ENCODE data around the gene TMBIM6. TPM values are rescaled to one million over a fixed set of nuclear protein-coding genes. Genes with fewer than 3 reads are reported as not detected.

TMBIM6 gene
- polyA plus RNA-seq, 2 donors: 169 to 252 TPM

- peaks cover 0 to 3% of the 10 kb centered on the region in 2 donors for H3K4me1 ChIP-seq (ENCODE audit: control insufficient read depth in 2 of 2, insufficient read depth in 2 of 2, low read length in 1 of 2)
- no peak overlapping the region for H3K27ac ChIP-seq (ENCODE audit: low read depth in 2 of 2, low read length in 1 of 2)
- no peaks in the 10 kb centered on the region for H3K9me3 ChIP-seq (ENCODE audit: control insufficient read depth in 2 of 2, insufficient read depth in 1 of 2, low read depth in 1 of 2, low read length in 1 of 2)
- H3K4me3 ChIP-seq (ENCODE audit: low read depth in 1 of 2, low read length in 2 of 2): no peak overlapping the region
- no peaks in the 10 kb centered on the region for H3K27me3 ChIP-seq (ENCODE audit: control insufficient read depth in 1 of 2, insufficient read depth in 2 of 2, low read length in 2 of 2)
- H3K36me3 ChIP-seq (ENCODE audit: control insufficient read depth in 2 of 2, insufficient read depth in 2 of 2, low read length in 1 of 2): peaks cover 0 to 2% of the 10 kb centered on the region in 2 donors
- WGBS, 2 donors: 50 to 59% methylated on average over 3 of the region's 3 CpGs
Observed at GRCh38 chr12:49744363-49744885, 3.1 kb downstream of the TMBIM6 start.

- 35 to 47% methylated on average over 1 of the region's 1 CpG for WGBS, 2 donors
- Histone ChIP-seq H3K36me3 (ENCODE audit: control insufficient read depth in 2 of 2, insufficient read depth in 2 of 2, low read length in 1 of 2) (peaks cover 4 to 10% of the 10 kb centered on the region in 2 donors), H3K27me3 (ENCODE audit: control insufficient read depth in 1 of 2, insufficient read depth in 2 of 2, low read length in 2 of 2) (no peaks in the 10 kb centered on the region), H3K27ac (ENCODE audit: low read depth in 2 of 2, low read length in 1 of 2) (no peak overlapping the region), H3K9me3 (ENCODE audit: control insufficient read depth in 2 of 2, insufficient read depth in 1 of 2, low read depth in 1 of 2, low read length in 1 of 2) (no peaks in the 10 kb centered on the region), H3K4me1 (ENCODE audit: control insufficient read depth in 2 of 2, insufficient read depth in 2 of 2, low read length in 1 of 2) (peaks cover 2 to 3% of the 10 kb centered on the region in 2 donors), H3K4me3 (ENCODE audit: low read depth in 1 of 2, low read length in 2 of 2) (no peak overlapping the region)
Observed at GRCh38 chr12:49748306-49748705, 6.9 kb downstream of the TMBIM6 start.

GRCh38 chr12:49748800-49749199 is 7.4 kb downstream of the TMBIM6 start:
- H3K36me3 ChIP-seq (ENCODE audit: control insufficient read depth in 2 of 2, insufficient read depth in 2 of 2, low read length in 1 of 2): peaks cover 7 to 13% of the 10 kb centered on the region in 2 donors
- H3K4me3 ChIP-seq (ENCODE audit: low read depth in 1 of 2, low read length in 2 of 2): no peak overlapping the region
- H3K27ac ChIP-seq (ENCODE audit: low read depth in 2 of 2, low read length in 1 of 2): no peak overlapping the region
- 50 to 60% methylated on average over 3 of the region's 3 CpGs for WGBS, 2 donors
- H3K4me1 ChIP-seq (ENCODE audit: control insufficient read depth in 2 of 2, insufficient read depth in 2 of 2, low read length in 1 of 2): peaks cover 2 to 3% of the 10 kb centered on the region in 2 donors
- H3K9me3 ChIP-seq (ENCODE audit: control insufficient read depth in 2 of 2, insufficient read depth in 1 of 2, low read depth in 1 of 2, low read length in 1 of 2): no peaks in the 10 kb centered on the region
- no peaks in the 10 kb centered on the region for H3K27me3 ChIP-seq (ENCODE audit: control insufficient read depth in 1 of 2, insufficient read depth in 2 of 2, low read length in 2 of 2)

- Histone ChIP-seq H3K27ac (ENCODE audit: low read depth in 2 of 2, low read length in 1 of 2) (peak overlapping the region; percentile 20 to 49), H3K4me3 (ENCODE audit: low read depth in 1 of 2, low read length in 2 of 2) (no peak overlapping the region), H3K27me3 (ENCODE audit: control insufficient read depth in 1 of 2, insufficient read depth in 2 of 2, low read length in 2 of 2) (no peaks in the 10 kb centered on the region), H3K4me1 (ENCODE audit: control insufficient read depth in 2 of 2, insufficient read depth in 2 of 2, low read length in 1 of 2) (peaks cover 2 to 3% of the 10 kb centered on the region in 2 donors), H3K36me3 (ENCODE audit: control insufficient read depth in 2 of 2, insufficient read depth in 2 of 2, low read length in 1 of 2) (peaks cover 13% of the 10 kb centered on the region in 2 donors), H3K9me3 (ENCODE audit: control insufficient read depth in 2 of 2, insufficient read depth in 1 of 2, low read depth in 1 of 2, low read length in 1 of 2) (no peaks in the 10 kb centered on the region)
- 58 to 62% methylated on average over 8 of the region's 8 CpGs for WGBS, 2 donors
Observed at GRCh38 chr12:49750027-49750995, 9.0 kb downstream of the TMBIM6 start.

GRCh38 chr12:49750996-49751393 is 9.6 kb downstream of the TMBIM6 start:
- H3K27me3 ChIP-seq (ENCODE audit: control insufficient read depth in 1 of 2, insufficient read depth in 2 of 2, low read length in 2 of 2): no peaks in the 10 kb centered on the region
- H3K27ac ChIP-seq (ENCODE audit: low read depth in 2 of 2, low read length in 1 of 2): no peak overlapping the region
- WGBS, 2 donors: 24 to 27% methylated on average over 1 of the region's 1 CpG
- no peak overlapping the region for H3K4me3 ChIP-seq (ENCODE audit: low read depth in 1 of 2, low read length in 2 of 2)
- peaks cover 13 to 14% of the 10 kb centered on the region in 2 donors for H3K36me3 ChIP-seq (ENCODE audit: control insufficient read depth in 2 of 2, insufficient read depth in 2 of 2, low read length in 1 of 2)
- peaks cover 2 to 3% of the 10 kb centered on the region in 2 donors for H3K4me1 ChIP-seq (ENCODE audit: control insufficient read depth in 2 of 2, insufficient read depth in 2 of 2, low read length in 1 of 2)
- no peaks in the 10 kb centered on the region for H3K9me3 ChIP-seq (ENCODE audit: control insufficient read depth in 2 of 2, insufficient read depth in 1 of 2, low read depth in 1 of 2, low read length in 1 of 2)

- H3K27me3 ChIP-seq (ENCODE audit: control insufficient read depth in 1 of 2, insufficient read depth in 2 of 2, low read length in 2 of 2): no peaks in the 10 kb centered on the region
- H3K9me3 ChIP-seq (ENCODE audit: control insufficient read depth in 2 of 2, insufficient read depth in 1 of 2, low read depth in 1 of 2, low read length in 1 of 2): no peaks in the 10 kb centered on the region
- H3K4me1 ChIP-seq (ENCODE audit: control insufficient read depth in 2 of 2, insufficient read depth in 2 of 2, low read length in 1 of 2): no peaks in the 10 kb centered on the region
- peaks cover 19 to 43% of the 10 kb centered on the region in 2 donors for H3K36me3 ChIP-seq (ENCODE audit: control insufficient read depth in 2 of 2, insufficient read depth in 2 of 2, low read length in 1 of 2)
- WGBS, 2 donors: 79 to 84% methylated on average over 4 of the region's 4 CpGs
- H3K27ac ChIP-seq (ENCODE audit: low read depth in 2 of 2, low read length in 1 of 2): no peak overlapping the region
- H3K4me3 ChIP-seq (ENCODE audit: low read depth in 1 of 2, low read length in 2 of 2): no peak overlapping the region
Observed at GRCh38 chr12:49761677-49762467, 20.5 kb downstream of the TMBIM6 start.

GRCh38 chr12:49762468-49762847 is 21.1 kb downstream of the TMBIM6 start:
- H3K36me3 ChIP-seq (ENCODE audit: control insufficient read depth in 2 of 2, insufficient read depth in 2 of 2, low read length in 1 of 2): peaks cover 19 to 43% of the 10 kb centered on the region in 2 donors
- H3K4me3 ChIP-seq (ENCODE audit: low read depth in 1 of 2, low read length in 2 of 2): no peak overlapping the region
- 71 to 78% methylated on average over 5 of the region's 5 CpGs for WGBS, 2 donors
- H3K9me3 ChIP-seq (ENCODE audit: control insufficient read depth in 2 of 2, insufficient read depth in 1 of 2, low read depth in 1 of 2, low read length in 1 of 2): no peaks in the 10 kb centered on the region
- no peak overlapping the region for H3K27ac ChIP-seq (ENCODE audit: low read depth in 2 of 2, low read length in 1 of 2)
- H3K27me3 ChIP-seq (ENCODE audit: control insufficient read depth in 1 of 2, insufficient read depth in 2 of 2, low read length in 2 of 2): no peaks in the 10 kb centered on the region
- H3K4me1 ChIP-seq (ENCODE audit: control insufficient read depth in 2 of 2, insufficient read depth in 2 of 2, low read length in 1 of 2): no peaks in the 10 kb centered on the region

GRCh38 chr12:49763006-49763591 is 21.7 kb downstream of the TMBIM6 start:
- Histone ChIP-seq H3K27me3 (ENCODE audit: control insufficient read depth in 1 of 2, insufficient read depth in 2 of 2, low read length in 2 of 2) (no peaks in the 10 kb centered on the region), H3K4me1 (ENCODE audit: control insufficient read depth in 2 of 2, insufficient read depth in 2 of 2, low read length in 1 of 2) (no peaks in the 10 kb centered on the region), H3K9me3 (ENCODE audit: control insufficient read depth in 2 of 2, insufficient read depth in 1 of 2, low read depth in 1 of 2, low read length in 1 of 2) (no peaks in the 10 kb centered on the region), H3K27ac (ENCODE audit: low read depth in 2 of 2, low read length in 1 of 2) (peak overlapping the region in 1 of 2 donors; percentile 56), H3K4me3 (ENCODE audit: low read depth in 1 of 2, low read length in 2 of 2) (no peak overlapping the region), H3K36me3 (ENCODE audit: control insufficient read depth in 2 of 2, insufficient read depth in 2 of 2, low read length in 1 of 2) (peaks cover 18 to 41% of the 10 kb centered on the region in 2 donors)
- WGBS, 2 donors: 20 to 21% methylated on average over 8 of the region's 8 CpGs

- H3K36me3 ChIP-seq (ENCODE audit: control insufficient read depth in 2 of 2, insufficient read depth in 2 of 2, low read length in 1 of 2): peaks cover 13 to 34% of the 10 kb centered on the region in 2 donors
- no peaks in the 10 kb centered on the region for H3K4me1 ChIP-seq (ENCODE audit: control insufficient read depth in 2 of 2, insufficient read depth in 2 of 2, low read length in 1 of 2)
- WGBS, 2 donors: 71 to 75% methylated on average over 3 of the region's 3 CpGs
- H3K9me3 ChIP-seq (ENCODE audit: control insufficient read depth in 2 of 2, insufficient read depth in 1 of 2, low read depth in 1 of 2, low read length in 1 of 2): no peaks in the 10 kb centered on the region
- H3K27ac ChIP-seq (ENCODE audit: low read depth in 2 of 2, low read length in 1 of 2): peak overlapping the region in 1 of 2 donors; percentile 27
- H3K27me3 ChIP-seq (ENCODE audit: control insufficient read depth in 1 of 2, insufficient read depth in 2 of 2, low read length in 2 of 2): no peaks in the 10 kb centered on the region
- no peak overlapping the region for H3K4me3 ChIP-seq (ENCODE audit: low read depth in 1 of 2, low read length in 2 of 2)
Observed at GRCh38 chr12:49764126-49764525, 22.8 kb downstream of the TMBIM6 start.

All from esophagus (tissue), 2 donors.